Measurements from ENCODE around the gene RAB7A. TPM values are rescaled to one million over a fixed set of nuclear protein-coding genes. Genes with fewer than 3 reads are reported as not detected.
A peak's percentile ranks its signal among the peaks of the same experiment; 100 is the strongest.

The RAB7A gene
- total and polyA plus RNA-seq, 2 of the 13 experiments (the other 11 are each of a cell fraction or from before 2014, with no cell fraction given): 26.5 to 182 TPM

DNA sequence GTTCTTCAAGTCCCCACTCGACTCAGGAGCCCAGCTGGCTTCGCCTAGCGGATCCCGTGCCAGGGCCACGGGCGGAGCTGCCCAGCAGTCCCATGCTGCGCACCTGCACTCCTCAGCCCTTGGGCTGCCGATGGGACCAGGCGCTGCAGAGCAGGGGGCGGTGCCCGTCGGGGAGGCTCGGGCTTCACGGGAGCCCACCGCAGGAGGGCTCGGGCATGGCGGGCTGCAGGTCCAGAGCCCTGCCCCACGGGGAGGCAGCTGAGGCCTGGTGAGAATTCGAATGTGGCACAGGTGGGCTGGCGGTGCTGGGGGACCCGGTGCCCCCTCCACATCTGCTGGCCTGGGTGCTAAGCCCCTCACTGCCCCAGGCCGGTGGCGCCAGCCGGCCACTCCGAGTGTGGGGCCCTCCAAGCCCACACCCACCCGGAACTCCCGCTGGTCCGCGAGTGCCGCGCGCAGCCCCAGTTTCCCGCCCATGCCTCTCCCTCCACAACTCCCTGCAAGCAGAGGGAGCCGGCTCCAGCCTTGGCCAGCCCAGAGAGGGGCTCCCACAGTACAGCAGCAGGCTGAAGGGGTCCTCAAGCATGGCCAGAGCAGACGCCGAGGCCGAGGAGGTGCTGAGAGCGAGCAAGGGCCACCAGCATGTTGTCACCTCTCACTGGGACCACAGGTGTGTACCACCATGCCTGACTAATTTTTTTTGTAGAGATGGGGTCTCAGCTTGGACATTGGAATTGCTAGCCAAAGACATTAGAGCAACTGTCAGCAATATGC, 17.0 kb downstream of the RAB7A start:
- H3K9me3 ChIP-seq (ENCODE audit: low read length): no peaks in the 10 kb centered on the region
- ChIA-PET CTCF (ENCODE audit: low intra/inter-chr PET ratio, low total read pairs) (no interaction called here), POLR2A (no interaction called here)
- peaks cover 32% of the 10 kb centered on the region for H4K20me1 ChIP-seq (ENCODE audit: insufficient read depth, low read length)
- H3K9ac ChIP-seq (ENCODE audit: insufficient read depth, low read depth, low read length): no peak overlapping the region
- no TSS peak for BruUV-seq (replicated peaks)
- H3K27me3 ChIP-seq (ENCODE audit: control insufficient read depth in 1 of 2, insufficient read depth in 2 of 2, low read length in 2 of 2): no peaks in the 10 kb centered on the region
- ATAC-seq (peak; percentile 30), DNase-seq (ENCODE audit: low spot score) (no peak), FAIRE-seq (no peak)
- H3K27ac ChIP-seq (ENCODE audit: extremely low read length, insufficient read depth, low read length): no peak overlapping the region
- 98% methylated on average over 7 of the region's 38 CpGs for WGBS (ENCODE audit: low lambda C conversion rate)
- peaks cover 2 to 20% of the 10 kb centered on the region in 2 experiments; a peak in 3 of 5 replicates for H3K36me3 ChIP-seq (replicated peaks in 1 of 2; ENCODE audit: control insufficient read depth in 1 of 2, insufficient read depth in 2 of 2, low read length in 2 of 2)
- in situ Hi-C loops (cut with HindIII; ENCODE audit: extremely low pct_ligation_motif_present, low pct_unique_long_range_greater_than_20kb): no loop called here
- no peak overlapping the region for H2AFZ ChIP-seq (ENCODE audit: low read length)
- no peaks in the 10 kb centered on the region for H3K4me1 ChIP-seq (ENCODE audit: insufficient read depth, low read length)
- intact Hi-C loops (cut with micrococcal nuclease; ENCODE audit: unreplicated experiment): no loop called here
- H3K4me3 ChIP-seq (replicated peaks in 1 of 3; ENCODE audit: insufficient read depth in 1 of 3, low read depth in 2 of 3, low read length in 3 of 3): no peak overlapping the region
- no peak overlapping the region for H3K4me2 ChIP-seq (ENCODE audit: low read depth, low read length)
- H3K79me2 ChIP-seq (ENCODE audit: insufficient read depth, low read length): peaks cover 82% of the 10 kb centered on the region
- TF ChIP-seq FOXA3 (CRISPR knock-in tag; IDR thresholded peaks at IDR 0.05) (no peak), LCORL (IDR thresholded peaks at IDR 0.05) (no peak), LCORL (CRISPR knock-in tag; IDR thresholded peaks at IDR 0.05) (no peak), SP140L (CRISPR knock-in tag; IDR thresholded peaks at IDR 0.05; ENCODE audit: borderline replicate concordance) (no peak), IRF2 (CRISPR knock-in tag; IDR thresholded peaks at IDR 0.05) (no peak), ZSCAN12 (CRISPR knock-in tag; IDR thresholded peaks at IDR 0.05) (no peak), TBP (CRISPR knock-in tag; IDR thresholded peaks at IDR 0.05) (no peak), ZKSCAN8 (CRISPR knock-in tag; IDR thresholded peaks at IDR 0.05; ENCODE audit: borderline replicate concordance) (no peak), ZNF207 (IDR thresholded peaks at IDR 0.05; ENCODE audit: borderline replicate concordance) (no peak), EZH2 (conservative IDR thresholded peaks at IDR 0.05; ENCODE audit: low read depth, low read length) (no peak), MAFK (conservative IDR thresholded peaks at IDR 0.05 in 1 of 2, IDR thresholded peaks at IDR 0.05 in 1 of 2; ENCODE audit: low read length in 2 of 2) (0 out of 4 replicates have a peak, but pooled peaks of 1 of the 2 experiments have one; percentile 4)
- TF ChIP-seq, protein P1, sequence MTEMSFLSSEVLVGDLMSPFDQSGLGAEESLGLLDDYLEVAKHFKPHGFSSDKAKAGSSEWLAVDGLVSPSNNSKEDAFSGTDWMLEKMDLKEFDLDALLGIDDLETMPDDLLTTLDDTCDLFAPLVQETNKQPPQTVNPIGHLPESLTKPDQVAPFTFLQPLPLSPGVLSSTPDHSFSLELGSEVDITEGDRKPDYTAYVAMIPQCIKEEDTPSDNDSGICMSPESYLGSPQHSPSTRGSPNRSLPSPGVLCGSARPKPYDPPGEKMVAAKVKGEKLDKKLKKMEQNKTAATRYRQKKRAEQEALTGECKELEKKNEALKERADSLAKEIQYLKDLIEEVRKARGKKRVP (CRISPR knock-in tag; IDR thresholded peaks at IDR 0.05): no peak
- TF ChIP-seq, protein P2, sequence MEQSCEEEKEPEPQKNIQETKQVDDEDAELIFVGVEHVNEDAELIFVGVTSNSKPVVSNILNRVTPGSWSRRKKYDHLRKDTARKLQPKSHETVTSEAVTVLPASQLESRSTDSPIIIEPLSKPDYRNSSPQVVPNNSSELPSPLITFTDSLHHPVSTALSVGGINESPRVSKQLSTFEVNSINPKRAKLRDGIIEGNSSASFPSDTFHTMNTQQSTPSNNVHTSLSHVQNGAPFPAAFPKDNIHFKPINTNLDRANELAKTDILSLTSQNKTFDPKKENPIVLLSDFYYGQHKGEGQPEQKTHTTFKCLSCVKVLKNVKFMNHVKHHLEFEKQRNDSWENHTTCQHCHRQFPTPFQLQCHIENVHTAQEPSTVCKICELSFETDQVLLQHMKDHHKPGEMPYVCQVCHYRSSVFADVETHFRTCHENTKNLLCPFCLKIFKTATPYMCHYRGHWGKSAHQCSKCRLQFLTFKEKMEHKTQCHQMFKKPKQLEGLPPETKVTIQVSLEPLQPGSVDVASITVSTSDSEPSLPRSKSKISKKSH (CRISPR knock-in tag; IDR thresholded peaks at IDR 0.05; ENCODE audit: borderline replicate concordance): no peak
- TF ChIP-seq, protein P3, sequence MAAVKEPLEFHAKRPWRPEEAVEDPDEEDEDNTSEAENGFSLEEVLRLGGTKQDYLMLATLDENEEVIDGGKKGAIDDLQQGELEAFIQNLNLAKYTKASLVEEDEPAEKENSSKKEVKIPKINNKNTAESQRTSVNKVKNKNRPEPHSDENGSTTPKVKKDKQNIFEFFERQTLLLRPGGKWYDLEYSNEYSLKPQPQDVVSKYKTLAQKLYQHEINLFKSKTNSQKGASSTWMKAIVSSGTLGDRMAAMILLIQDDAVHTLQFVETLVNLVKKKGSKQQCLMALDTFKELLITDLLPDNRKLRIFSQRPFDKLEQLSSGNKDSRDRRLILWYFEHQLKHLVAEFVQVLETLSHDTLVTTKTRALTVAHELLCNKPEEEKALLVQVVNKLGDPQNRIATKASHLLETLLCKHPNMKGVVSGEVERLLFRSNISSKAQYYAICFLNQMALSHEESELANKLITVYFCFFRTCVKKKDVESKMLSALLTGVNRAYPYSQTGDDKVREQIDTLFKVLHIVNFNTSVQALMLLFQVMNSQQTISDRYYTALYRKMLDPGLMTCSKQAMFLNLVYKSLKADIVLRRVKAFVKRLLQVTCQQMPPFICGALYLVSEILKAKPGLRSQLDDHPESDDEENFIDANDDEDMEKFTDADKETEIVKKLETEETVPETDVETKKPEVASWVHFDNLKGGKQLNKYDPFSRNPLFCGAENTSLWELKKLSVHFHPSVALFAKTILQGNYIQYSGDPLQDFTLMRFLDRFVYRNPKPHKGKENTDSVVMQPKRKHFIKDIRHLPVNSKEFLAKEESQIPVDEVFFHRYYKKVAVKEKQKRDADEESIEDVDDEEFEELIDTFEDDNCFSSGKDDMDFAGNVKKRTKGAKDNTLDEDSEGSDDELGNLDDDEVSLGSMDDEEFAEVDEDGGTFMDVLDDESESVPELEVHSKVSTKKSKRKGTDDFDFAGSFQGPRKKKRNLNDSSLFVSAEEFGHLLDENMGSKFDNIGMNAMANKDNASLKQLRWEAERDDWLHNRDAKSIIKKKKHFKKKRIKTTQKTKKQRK (IDR thresholded peaks at IDR 0.05; ENCODE audit: low read length): no peak
- TF ChIP-seq, protein P4, sequence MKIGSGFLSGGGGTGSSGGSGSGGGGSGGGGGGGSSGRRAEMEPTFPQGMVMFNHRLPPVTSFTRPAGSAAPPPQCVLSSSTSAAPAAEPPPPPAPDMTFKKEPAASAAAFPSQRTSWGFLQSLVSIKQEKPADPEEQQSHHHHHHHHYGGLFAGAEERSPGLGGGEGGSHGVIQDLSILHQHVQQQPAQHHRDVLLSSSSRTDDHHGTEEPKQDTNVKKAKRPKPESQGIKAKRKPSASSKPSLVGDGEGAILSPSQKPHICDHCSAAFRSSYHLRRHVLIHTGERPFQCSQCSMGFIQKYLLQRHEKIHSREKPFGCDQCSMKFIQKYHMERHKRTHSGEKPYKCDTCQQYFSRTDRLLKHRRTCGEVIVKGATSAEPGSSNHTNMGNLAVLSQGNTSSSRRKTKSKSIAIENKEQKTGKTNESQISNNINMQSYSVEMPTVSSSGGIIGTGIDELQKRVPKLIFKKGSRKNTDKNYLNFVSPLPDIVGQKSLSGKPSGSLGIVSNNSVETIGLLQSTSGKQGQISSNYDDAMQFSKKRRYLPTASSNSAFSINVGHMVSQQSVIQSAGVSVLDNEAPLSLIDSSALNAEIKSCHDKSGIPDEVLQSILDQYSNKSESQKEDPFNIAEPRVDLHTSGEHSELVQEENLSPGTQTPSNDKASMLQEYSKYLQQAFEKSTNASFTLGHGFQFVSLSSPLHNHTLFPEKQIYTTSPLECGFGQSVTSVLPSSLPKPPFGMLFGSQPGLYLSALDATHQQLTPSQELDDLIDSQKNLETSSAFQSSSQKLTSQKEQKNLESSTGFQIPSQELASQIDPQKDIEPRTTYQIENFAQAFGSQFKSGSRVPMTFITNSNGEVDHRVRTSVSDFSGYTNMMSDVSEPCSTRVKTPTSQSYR (CRISPR knock-in tag; IDR thresholded peaks at IDR 0.05; ENCODE audit: borderline replicate concordance): no peak
